NCI-H2227 treated with DMSO at 0.1 percent for 48 hours (cell line): ENCODE results near the gene SLC25A36.

ENCODE experiments used
- DNase-seq: peaks from one replicate; lab custom pipeline; 2025; lab: John Stamatoyannopoulos, UW

The SLC25A36 gene, protein sequence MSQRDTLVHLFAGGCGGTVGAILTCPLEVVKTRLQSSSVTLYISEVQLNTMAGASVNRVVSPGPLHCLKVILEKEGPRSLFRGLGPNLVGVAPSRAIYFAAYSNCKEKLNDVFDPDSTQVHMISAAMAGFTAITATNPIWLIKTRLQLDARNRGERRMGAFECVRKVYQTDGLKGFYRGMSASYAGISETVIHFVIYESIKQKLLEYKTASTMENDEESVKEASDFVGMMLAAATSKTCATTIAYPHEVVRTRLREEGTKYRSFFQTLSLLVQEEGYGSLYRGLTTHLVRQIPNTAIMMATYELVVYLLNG

DNA sequence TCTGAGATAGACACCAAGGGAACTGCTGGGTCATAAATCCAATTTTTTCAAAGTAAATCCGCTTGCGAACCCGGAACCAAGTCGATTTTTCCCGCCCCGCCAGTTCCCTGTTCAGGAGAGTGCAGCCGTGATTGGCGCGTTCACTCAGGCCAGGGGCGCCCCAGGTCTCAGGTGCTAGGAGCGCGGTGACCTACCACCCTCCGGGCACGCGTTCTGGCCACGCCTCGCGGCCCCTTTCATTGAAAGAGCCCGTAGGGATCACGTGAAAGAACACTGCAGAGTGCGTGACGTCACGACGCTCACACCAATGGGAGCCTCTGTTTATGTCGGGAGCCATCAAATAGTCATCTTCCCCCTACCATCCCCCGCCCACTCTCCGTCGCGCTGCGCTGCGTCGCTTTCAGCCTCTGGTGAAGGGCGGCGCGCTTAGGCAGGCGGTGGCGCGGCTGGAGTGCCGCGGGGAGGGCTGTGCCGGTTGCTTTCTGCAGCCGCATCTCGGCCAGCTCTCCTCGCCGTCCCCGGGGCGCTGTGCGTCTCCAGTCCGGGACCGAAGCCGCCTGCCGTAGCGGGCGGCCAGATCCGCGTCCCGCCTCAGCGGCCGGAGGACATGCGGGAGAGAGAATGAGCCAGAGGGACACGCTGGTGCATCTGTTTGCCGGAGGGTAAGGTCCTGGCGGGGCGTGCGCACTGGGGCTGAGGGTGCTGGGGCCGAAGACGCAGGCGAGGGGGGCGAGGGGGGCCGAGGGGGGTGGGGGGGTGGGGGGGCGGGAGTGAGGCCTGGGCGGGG lies at the start of gene SLC25A36:
Gene SLC25A36 (plus strand): TSS at position 403 of the 787 bp plus-strand sequence. CDS start 219 bp downstream, at position 622.
- DNase-seq = peak; percentile 88

DNA sequence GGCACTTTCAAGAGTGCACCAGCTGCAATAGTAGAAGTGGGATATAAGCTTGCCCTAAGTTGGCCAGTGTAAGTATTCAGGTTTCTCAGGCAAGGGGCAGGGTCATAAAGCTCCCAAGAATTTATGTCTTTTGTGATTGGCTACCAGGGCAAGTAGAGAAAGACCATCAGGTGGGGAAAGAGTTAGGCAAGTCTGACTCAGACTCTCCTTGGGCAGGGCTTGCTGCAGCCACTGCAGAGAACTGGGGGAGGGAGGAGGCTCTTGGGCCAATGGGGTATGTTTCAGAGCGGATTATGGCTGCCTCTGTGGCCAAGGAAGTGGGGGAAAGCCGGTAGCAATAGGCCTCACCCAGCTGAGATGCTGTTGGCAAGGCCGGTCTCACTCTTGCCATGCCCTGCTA lies 44.6 kb upstream of the SLC25A36 start:
- no peak for DNase-seq

DNA sequence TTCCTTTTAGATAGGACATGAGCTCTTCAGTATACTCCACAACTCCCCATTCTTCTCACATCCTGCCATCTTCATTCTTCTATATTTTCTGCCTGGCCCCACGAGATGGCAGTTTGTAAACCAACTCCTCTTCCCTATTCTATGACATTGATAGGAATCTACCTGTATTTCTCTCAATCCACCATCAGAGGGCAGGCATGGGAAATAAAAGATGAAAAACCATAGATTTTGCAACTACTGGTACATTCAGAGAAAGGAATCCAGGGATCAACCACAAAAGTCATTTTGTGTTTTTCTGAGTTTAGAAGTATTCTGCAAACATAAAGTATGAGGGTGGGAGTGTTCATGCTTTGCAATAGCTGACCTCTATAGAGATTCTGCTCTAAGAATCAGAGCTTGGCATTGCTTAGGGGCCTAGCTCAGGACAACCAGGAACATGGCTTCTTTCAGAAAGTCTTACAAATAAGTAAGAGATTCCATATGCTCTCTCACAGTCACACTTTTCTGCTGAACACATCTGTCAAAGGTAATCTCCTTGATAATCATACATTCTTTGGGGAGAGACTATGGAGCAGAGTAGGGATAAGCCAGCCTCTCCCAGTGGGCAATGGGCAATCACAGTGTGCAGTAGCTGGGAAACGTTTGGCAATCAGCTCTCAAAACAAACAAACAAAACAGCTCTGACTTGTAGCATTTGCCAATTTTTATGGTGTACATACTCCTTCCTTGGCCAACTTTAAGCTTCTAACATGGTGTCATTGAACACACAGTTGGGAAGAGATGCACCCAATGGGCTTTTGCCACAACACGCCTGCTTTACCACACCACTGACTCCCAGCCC lies 43.1 kb upstream of the SLC25A36 start:
- DNase-seq = peak; percentile 5

DNA sequence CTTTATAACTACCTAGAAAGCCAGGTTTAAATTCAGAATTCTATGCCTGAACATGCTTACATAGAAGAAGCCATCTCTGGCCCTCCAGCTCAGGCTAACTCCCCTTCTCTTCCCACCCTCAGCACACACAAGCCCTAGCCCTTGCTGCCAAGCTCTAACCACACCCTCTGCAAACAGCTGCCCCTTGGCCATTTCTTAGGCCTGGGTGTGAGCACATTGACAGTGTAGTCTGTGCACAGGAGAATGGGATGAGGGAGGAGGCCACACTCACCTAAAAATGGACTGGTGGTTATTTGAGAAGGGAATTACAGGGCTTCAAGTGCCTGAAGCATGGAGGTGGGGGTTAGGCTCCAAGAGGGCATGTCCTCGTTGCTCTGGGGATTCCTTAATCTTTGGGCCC lies 42.3 kb upstream of the SLC25A36 start:
- no peak for DNase-seq

DNA sequence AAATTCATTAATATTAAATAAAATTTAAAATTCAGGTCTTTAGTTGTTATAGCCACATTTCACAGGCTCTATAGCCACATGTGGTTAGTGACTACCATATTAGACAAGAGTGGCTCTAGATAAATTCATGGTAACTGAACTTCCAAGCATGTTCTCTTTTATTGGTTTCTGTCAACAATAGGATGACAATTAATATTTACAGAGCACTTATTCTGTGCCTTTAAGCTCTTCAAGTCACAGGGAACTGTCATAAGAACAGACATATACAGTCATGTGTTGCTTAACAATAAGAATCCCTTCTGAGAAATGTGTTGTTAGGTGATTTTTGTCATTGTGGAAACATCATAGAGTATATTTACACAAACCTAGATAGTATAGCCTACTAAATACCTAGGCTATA lies 38.8 kb upstream of the SLC25A36 start:
- no peak for DNase-seq

DNA sequence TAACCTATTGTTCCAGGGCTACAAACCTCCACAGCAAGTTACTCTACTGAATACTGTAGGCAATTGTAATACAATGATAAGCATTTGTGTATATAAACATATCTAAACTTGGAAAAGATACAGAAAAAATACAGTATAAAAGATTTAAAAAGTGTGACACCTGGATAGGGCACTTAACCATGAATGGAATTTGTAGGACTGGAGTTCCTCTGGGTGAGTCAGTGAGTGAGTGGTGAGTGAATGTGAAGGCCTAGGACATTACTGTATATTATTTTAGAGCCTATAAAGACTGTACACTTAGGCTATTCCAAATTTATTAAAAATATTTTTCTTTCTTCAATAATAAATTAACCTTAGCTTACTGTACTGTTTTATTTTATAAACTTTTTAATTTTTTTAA lies 38.4 kb upstream of the SLC25A36 start:
- DNase-seq = no peak

DNA sequence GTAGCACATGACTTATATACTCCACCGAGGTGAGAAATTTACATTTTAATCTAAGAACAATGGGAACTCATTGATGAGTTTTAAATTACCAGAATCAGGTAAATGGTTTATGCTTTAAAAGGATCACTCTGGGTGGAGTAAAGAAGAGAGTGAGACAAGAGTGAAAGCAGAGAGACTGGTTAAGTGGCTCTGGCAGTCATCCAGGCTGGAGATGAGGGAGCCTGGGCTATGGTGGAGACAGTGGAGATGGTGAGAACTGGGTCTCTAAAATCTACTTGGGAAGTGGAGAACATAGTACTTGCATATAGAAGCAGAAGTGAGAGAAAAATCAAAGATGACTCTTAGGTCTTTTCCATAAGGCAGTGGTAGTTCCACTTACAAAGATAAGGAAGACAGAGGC lies 37.1 kb upstream of the SLC25A36 start:
- no peak for DNase-seq

DNA sequence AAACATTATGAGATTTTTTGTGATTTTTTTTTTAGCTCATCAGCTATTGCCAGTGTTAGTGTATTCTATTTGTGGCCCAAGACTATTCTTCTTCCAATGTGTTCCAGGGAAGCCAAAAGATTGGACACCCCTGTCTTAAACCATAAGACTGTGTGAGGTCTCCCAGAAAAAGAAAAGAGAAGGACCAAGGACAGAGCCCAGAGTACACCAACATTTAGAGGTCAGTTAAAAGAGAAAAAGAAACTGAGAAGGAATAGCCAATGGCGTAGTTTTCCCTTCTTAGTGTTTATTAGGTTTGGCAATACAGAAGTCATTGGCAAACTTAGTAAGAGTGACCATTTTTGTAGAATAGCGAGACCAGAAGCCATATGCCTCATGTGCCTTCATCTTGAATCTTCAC lies 36.1 kb upstream of the SLC25A36 start:
- DNase-seq = no peak

DNA sequence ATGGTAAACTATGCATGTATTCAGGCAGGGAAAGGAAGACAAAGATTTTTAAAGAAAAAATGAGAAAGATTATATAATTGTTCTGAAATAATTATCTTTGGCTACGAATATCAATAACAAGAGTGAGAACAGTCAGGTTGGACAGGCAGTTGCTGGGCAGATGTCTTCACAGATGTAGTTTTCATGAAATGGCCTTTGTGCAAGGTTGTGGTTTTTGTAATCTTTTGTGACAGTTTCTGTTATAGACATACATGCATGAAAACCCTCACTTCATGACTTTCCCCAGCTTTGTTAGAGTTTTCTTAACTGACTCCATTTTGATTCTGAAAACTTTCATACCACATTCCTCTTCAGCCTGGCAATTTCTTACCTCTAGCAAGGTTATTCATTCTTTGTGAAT lies 34.9 kb upstream of the SLC25A36 start:
- no peak for DNase-seq

DNA sequence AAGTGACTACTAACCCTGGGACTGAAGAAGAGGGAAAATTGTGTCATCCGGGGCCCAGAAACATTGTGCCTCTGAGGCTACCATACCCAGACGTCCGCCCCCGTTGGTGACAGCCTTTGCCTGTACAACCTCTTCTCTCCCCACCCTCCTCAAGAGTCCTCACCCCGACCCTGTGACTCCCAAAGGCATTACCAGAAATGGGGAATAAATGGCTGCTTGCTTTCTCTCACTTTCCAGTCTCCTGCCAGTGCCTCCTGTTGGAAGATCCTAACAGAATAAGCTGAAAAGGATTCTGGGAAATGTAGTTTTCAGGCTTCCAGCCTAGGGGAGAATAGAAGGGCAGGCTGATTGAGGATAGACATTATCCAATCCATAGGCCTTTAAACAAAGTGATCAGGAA lies 30.8 kb upstream of the SLC25A36 start:
- DNase-seq = no peak

DNA sequence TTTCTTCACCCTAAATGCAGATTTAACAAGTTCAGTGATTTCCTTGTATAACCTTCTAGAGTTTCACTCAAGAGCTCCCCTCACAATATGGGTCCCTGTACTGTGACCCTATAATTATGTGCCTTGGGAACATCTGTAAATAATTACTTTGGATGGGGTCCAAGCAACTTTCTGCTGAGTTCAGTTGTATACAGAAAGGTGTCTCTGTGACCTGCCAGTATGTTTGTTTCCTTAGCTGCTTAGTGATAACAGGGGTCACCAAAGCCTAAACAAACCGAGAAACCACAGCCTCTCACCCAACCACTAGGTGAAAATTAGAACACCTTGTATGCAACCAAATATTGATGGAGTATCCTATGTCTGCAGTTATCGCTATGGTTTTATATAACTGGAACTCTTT lies 29.8 kb upstream of the SLC25A36 start:
- DNase-seq = peak; percentile 11

DNA sequence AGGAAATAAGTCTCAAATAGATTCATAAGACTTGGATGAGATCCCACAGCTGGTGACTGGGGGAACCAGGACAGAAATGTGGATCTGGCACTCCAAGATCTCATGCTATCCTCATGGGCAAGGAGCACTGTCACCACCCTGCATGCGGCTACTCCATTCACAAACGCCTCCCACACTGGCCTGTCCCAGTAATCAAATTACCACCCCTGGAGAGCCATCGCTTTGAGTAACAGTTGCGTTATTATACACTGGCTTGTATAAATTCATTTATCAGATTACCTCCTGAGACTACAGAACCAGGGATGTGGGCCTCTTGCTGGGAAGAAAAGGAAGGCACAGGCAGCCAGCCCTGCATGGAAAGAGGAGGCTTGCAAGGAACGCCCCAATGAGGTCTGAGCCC lies 27.9 kb upstream of the SLC25A36 start:
- DNase-seq = no peak

DNA sequence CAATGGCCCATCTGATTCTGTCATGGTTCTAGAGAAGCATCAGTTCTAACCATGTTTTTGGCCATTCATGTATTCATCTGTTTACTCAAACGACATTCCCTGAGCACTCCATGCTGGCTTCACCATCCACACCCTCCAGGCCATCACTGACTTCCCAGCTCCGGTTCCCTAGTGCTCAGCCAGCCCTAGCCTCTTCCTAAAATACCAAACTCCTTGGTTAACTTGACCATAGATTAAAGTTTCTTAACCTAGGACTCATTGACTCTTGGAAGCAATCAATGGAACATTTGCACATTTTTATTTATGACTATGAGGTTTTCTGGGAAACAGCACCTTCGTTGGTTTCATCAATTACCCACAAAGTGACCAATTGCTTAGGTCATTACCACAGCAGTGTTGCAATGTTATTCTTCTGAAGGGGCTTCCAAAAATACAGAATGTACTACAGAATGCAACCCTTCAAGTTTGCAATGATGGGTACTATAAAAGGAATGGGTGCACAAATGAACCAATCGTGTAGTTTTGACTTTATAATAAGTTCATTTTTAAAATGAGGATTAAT lies 27.2 kb upstream of the SLC25A36 start:
- DNase-seq = no peak

DNA sequence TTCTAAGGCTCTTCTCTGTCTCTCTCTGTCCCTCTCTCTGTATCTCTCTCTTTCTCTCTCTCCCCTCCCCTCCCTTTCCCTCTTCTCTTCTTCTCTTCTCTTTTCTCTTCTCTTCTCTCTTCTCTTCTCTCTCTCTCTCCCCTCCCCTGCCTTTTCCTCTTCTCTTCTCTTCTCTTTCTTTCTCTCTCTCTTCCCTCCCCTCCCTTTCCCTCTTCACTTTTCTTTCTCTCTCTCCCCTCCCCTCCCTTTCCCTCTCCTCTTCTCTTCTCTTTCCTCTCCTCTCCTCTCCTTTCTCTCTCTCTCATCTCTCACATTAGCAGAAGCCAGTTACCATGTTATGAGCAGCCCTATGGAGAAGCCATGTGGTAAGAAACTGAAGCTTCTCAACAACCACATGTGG lies 25.0 kb upstream of the SLC25A36 start:
- no peak for DNase-seq

DNA sequence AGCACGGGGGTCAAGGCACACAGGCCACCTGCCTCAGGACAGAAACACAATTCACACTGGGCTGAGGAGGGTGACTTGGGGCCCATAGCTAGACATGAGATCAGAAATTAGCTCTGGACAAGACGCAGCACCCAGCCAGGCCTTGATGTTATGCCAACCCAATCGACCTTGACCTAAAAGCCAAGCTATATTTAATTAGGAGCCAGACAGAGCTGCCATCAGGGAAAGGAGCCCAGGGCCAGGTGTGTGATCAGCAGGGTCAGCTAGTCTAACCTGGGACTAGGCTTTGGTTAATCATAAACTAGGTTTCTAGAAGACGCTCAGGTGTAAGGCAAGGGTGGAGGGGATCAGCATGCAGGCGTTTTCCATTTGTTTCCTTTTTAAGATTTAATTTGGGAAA lies 23.9 kb upstream of the SLC25A36 start:
- DNase-seq = no peak

DNA sequence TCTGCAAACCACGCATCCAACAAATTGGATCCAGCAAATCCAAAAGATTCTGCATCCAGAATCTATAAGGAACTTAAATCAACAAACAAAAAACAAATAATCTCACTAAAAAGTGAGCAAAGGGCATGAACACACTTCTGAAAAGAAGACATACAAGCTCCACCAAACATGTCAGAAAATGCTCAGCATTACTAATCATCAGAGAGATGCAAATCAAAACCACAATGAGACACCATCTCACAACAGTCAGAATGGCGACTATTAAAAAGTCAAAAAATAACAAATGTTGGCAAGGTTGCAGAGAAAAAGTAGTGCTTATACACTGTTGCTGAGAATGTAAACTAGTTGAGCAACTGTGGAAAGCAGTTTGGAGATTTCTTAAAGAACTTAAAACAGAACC lies 21.6 kb upstream of the SLC25A36 start:
- DNase-seq = no peak

DNA sequence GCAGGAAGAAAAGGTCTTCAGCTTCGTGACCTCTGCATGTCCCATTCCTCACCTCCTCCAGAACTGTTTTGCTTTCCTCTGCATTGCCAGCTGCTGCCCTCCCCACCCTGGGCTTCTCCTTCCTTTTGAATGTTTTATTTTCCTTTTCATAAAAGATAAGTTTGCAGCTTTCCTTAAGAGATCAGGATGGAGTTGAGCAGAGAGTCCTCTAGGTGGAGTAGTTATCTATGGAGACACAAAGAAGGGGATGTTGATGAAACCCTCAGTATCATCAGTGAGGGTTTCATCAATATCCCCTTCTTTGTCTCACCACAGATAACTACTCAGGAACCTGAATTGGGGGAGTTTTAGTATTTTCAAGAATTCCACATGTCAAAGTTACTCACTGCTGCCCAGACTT lies 19.0 kb upstream of the SLC25A36 start:
- DNase-seq = no peak

DNA sequence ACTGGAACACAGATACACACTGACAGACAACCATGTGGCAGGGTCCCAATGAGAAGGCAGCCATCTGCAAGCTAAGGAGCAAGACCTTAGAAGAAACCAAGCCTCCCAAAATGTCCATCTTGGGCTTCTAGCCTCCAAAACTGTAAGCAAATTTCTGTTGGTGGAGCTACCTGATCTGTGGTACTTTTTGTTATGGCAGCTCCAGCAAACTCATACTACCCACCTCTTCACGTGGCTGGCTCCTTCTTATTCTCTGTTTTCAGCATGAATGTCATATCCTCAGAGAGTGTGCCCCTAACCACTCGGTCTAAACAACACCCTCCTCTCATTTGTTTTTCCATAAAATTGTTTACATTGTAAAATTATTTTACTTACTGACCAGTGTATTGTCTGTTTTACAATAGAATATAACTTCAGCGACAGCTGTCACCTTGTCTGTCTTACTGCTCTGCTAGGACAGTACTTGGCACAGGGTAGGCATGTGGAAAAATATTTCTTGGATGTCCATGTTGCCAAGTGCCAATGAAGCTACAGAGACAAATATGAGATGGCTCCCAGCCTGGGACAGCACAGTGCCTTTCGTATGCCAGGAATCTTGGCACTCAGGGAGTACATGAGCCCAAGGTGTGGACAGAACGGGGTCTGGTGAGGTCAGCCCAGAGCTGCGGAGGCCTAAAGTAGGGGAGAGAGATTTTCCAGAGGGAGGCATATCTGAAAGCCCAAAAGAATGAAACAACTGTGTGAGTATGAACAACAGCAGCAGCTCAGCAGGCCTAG lies 17.4 kb upstream of the SLC25A36 start:
- no peak for DNase-seq

DNA sequence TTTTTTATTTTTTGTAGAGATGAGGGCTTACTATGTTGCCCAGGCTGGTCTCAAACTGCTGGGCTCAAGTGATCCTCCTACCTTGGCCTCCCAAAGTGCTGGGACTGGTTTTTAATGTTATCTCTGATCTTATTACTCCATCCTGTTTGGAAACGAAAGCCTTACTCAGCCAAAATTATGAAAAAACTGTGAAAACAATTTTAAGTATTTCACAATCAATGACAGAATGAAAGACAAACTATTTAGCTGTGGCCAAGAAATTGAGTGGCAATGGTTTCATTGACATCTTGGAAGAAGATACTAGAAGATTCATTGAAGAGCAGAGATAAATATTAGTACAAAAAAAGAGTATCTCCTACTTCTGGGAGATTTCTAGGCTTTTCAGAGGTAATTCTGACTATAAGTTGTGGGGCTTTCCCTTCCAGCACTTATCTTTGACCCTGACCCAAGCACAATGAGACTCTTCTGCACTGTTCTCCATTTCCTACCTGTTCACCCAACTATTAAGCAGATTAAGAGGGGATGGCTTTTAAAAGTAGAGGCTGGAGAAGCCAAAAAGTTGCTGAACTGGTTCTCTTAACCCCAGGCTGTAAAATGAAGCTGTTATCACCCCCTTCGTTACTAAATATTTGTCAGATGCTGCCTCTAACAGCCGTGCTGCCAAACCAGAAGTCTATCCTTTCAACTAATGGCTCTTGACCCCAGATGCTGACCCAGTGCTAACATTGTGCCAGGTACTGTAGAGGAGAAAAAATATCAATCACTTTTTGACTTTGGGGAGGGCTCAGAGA lies 14.2 kb upstream of the SLC25A36 start:
- DNase-seq = no peak

DNA sequence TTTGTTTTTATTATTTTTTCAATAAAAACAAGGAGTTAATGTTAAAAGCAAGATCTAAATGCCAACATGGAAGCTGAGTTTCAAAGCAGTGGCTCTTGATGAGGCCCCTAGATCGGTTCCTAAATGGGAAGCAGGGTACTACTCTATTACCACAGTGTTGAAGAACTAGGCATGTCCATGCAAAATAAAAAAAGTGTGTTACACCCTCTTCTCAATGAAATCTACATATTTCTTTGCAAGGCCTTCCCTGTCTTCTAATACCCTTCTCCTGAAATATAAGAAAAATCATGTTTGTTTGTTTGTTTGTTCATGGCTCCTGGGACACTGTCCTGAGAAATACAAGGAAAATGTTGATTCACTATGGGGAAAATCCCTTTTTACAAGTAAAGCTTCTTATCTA lies 12.2 kb upstream of the SLC25A36 start:
- DNase-seq = no peak

DNA sequence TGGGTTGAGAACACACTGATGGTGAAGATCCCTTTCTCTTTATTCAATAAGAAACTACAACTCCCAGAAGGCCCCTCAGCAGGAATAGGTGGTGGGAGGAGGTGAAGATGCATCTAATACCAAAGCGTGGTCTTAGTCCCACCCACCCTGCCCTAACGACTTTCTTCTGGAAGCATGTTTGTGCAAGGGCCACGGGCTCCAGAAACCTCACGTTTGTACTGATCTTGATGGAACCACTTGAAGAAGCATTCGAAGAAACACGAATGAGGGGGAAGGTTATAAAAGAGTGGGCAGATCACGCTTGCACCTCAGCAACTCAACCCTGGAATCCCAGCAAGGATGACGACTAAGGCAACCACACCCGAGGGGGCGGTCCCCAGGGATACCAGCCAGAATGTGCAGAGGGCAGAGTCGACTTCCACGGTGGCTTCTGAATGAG lies 10.6 kb upstream of the SLC25A36 start:
- no peak for DNase-seq
